GM21390 (cell line): ENCODE data around the gene HTR4.

Experiments
- ATAC-seq: cut with Tn5 transposase; IDR thresholded peaks from one replicate; pipeline ENCODE4 v1.9.1; 2021; ENCODE audit not compliant: unreplicated experiment

Gene HTR4

GRCh38 chr5:148619484-148619883 is 34.8 kb downstream of the HTR4 start:
- ATAC-seq = no peak

- no peak for ATAC-seq
Observed at GRCh38 chr5:148615644-148616275, 38.6 kb downstream of the HTR4 start.

GRCh38 chr5:148607406-148607805 is 46.9 kb downstream of the HTR4 start:
- no peak for ATAC-seq

- ATAC-seq = no peak
Observed at GRCh38 chr5:148606296-148606695, 48.0 kb downstream of the HTR4 start.

- ATAC-seq = no peak
Observed at GRCh38 chr5:148599187-148599586, 55.1 kb downstream of the HTR4 start.

GRCh38 chr5:148595697-148596096 is 58.6 kb downstream of the HTR4 start:
- ATAC-seq = no peak

- no peak for ATAC-seq
Observed at GRCh38 chr5:148586796-148587195, 67.5 kb downstream of the HTR4 start.

- no peak for ATAC-seq
Observed at GRCh38 chr5:148585988-148586387, 68.3 kb downstream of the HTR4 start.

GRCh38 chr5:148584103-148584502 is 70.2 kb downstream of the HTR4 start:
- ATAC-seq = no peak

- ATAC-seq = no peak
Observed at GRCh38 chr5:148583421-148583965, 70.8 kb downstream of the HTR4 start.

GRCh38 chr5:148574167-148574566 is 80.2 kb downstream of the HTR4 start:
- no peak for ATAC-seq

GRCh38 chr5:148573374-148573773 is 81.0 kb downstream of the HTR4 start:
- no peak for ATAC-seq

- no peak for ATAC-seq
Observed at GRCh38 chr5:148569948-148570347, 84.4 kb downstream of the HTR4 start.

- ATAC-seq = no peak
Observed at GRCh38 chr5:148565148-148565547, 89.2 kb downstream of the HTR4 start.

- ATAC-seq = no peak
Observed at GRCh38 chr5:148563021-148563420, 91.3 kb downstream of the HTR4 start.

GRCh38 chr5:148561801-148562311 is 92.5 kb downstream of the HTR4 start:
- ATAC-seq = no peak

GRCh38 chr5:148559461-148559860 is 94.9 kb downstream of the HTR4 start:
- no peak for ATAC-seq

GRCh38 chr5:148558892-148559291 is 95.4 kb downstream of the HTR4 start:
- no peak for ATAC-seq

- ATAC-seq = no peak
Observed at GRCh38 chr5:148556835-148557234, 97.5 kb downstream of the HTR4 start.

GRCh38 chr5:148554621-148555020 is 99.7 kb downstream of the HTR4 start:
- ATAC-seq = no peak

GRCh38 chr5:148543727-148544126 is 110.6 kb downstream of the HTR4 start:
- ATAC-seq = no peak

GRCh38 chr5:148542812-148543211 is 111.5 kb downstream of the HTR4 start:
- no peak for ATAC-seq
